ENCODE data around the gene LMNA.
"Not testable (repeated sequence)": the region's sequence is repeated elsewhere in the genome, so short reads cannot be mapped to it uniquely, and the experiment has no call there.

The LMNA gene

GRCh38 chr1:156104065-156104810 is 10.3 kb upstream of the LMNA start:
- no peak for DNase-seq (ENCODE audit: low read depth in 1 of 2, low spot score in 1 of 2)

GRCh38 chr1:156104861-156105832 is 9.4 kb upstream of the LMNA start:
- no peak for DNase-seq (ENCODE audit: low read depth in 1 of 2, low spot score in 1 of 2)

GRCh38 chr1:156106624-156107488 is 7.7 kb upstream of the LMNA start:
- no peak for DNase-seq (ENCODE audit: low read depth in 1 of 2, low spot score in 1 of 2)

- DNase-seq (ENCODE audit: low read depth in 1 of 2, low spot score in 1 of 2) = no peak
These were observed 6.5 kb upstream of the LMNA start for GRCh38 chr1:156108057-156108456.

- DNase-seq (ENCODE audit: low read depth in 1 of 2, low spot score in 1 of 2) = no peak
These were observed 5.8 kb upstream of the LMNA start for GRCh38 chr1:156108664-156109241.

GRCh38 chr1:156110252-156110651 is 4.3 kb upstream of the LMNA start:
- no peak for DNase-seq (ENCODE audit: low read depth in 1 of 2, low spot score in 1 of 2)

GRCh38 chr1:156111355-156111962 is 3.1 kb upstream of the LMNA start:
- no peak for DNase-seq (ENCODE audit: low read depth in 1 of 2, low spot score in 1 of 2)

GRCh38 chr1:156112276-156113137 is 2.0 kb upstream of the LMNA start:
- no peak for DNase-seq (ENCODE audit: low read depth in 1 of 2, low spot score in 1 of 2)

- no peak for DNase-seq (ENCODE audit: low read depth in 1 of 2, low spot score in 1 of 2)
These were observed 1.1 kb upstream of the LMNA start for GRCh38 chr1:156113282-156113950.

GRCh38 chr1:156114919-156115513 is 505 bp downstream of the LMNA start:
- DNase-seq (ENCODE audit: low read depth in 1 of 2, low spot score in 1 of 2) = no peak

GRCh38 chr1:156115514-156116374 is 1.2 kb downstream of the LMNA start:
- DNase-seq (ENCODE audit: low read depth in 1 of 2, low spot score in 1 of 2) = no peak

GRCh38 chr1:156116731-156117130 is 2.2 kb downstream of the LMNA start:
- not testable (repeated sequence) for DNase-seq (ENCODE audit: low read depth in 1 of 2, low spot score in 1 of 2)

- DNase-seq (ENCODE audit: low read depth in 1 of 2, low spot score in 1 of 2) = no peak
These were observed 3.1 kb downstream of the LMNA start for GRCh38 chr1:156117414-156118176.

- DNase-seq (ENCODE audit: low read depth in 1 of 2, low spot score in 1 of 2) = no peak
These were observed 3.8 kb downstream of the LMNA start for GRCh38 chr1:156118177-156118868.

GRCh38 chr1:156119503-156120209 is 5.1 kb downstream of the LMNA start:
- no peak for DNase-seq (ENCODE audit: low read depth in 1 of 2, low spot score in 1 of 2)

GRCh38 chr1:156120318-156120717 is 5.8 kb downstream of the LMNA start:
- no peak for DNase-seq (ENCODE audit: low read depth in 1 of 2, low spot score in 1 of 2)
